SK-N-SH (cell line): ENCODE results near the gene STAG3. TPM values are rescaled to one million over a fixed set of nuclear protein-coding genes. Genes with fewer than 3 reads are reported as not detected.

Experiments
- CTCF ChIA-PET: fragments of 300-600, 350-600 bp; formaldehyde crosslinking; extraction: SDS; loops from one replicate; lab custom pipeline; 2021; lab: Yijun Ruan, JAX
- POLR2A ChIA-PET: fragments of 350-600 bp; sonication (Branson Sonifier 250); formaldehyde crosslinking; extraction: SDS; loops from one replicate; lab custom pipeline; 2020; ENCODE audit warnings: antibody characterized with exemption, inconsistent platforms; lab: Yijun Ruan, JAX
- DNase-seq: peaks from one replicate; pipeline ENCODE4 v3.0.0; 2012
- H2AFZ ChIP-seq: fragments of 200-600 bp; sonication (generic); 2 replicates; pipeline ENCODE4 v1.8.1; 2016; ENCODE audit warnings: antibody characterized with exemption, mild to moderate bottlenecking, low read depth
- H3F3A ChIP-seq: fragments of 200-600 bp; sonication (generic); replicated peaks from 2 replicates; pipeline ENCODE3; 2016; ENCODE audit warnings: antibody characterized with exemption, mild to moderate bottlenecking; ENCODE audit not compliant: insufficient read depth
- H3K27ac ChIP-seq, 2 experiments: fragments of 200-500 bp in 1 of 2; fragments of 200-600 bp in 1 of 2; sonication (Bioruptor generic) in 1 of 2; sonication (generic), shearing (Covaris generic) in 1 of 2; 2 replicates each; pipeline versions ENCODE4 v1.5.1 to v1.6.1; 2014 to 2016; ENCODE audit warnings: low read depth in 2 of 2, inconsistent platforms in 1 of 2, low read length in 1 of 2, mild to moderate bottlenecking in 1 of 2, mixed read lengths in 1 of 2
- H3K27me3 ChIP-seq: fragments of 200-600 bp; sonication (generic), shearing (Covaris generic); 2 replicates; pipeline ENCODE4 v1.6.1; 2016; ENCODE audit warnings: mixed run types; ENCODE audit not compliant: insufficient read depth
- H3K36me3 ChIP-seq, 2 experiments: fragments of 200-500 bp in 1 of 2; fragments of 200-600 bp in 1 of 2; sonication (Bioruptor generic) in 1 of 2; sonication (generic) in 1 of 2; replicated peaks in 1 of 2; 2 replicates each; pipeline versions ENCODE3 to v1.5.1; 2014 to 2016; ENCODE audit warnings: low read length in 1 of 2, mild to moderate bottlenecking in 1 of 2; ENCODE audit not compliant: insufficient read depth in 2 of 2, control insufficient read depth in 1 of 2
- H3K4me1 ChIP-seq, 2 experiments: fragments of 200-500 bp in 1 of 2; fragments of 200-600 bp in 1 of 2; sonication (Bioruptor generic) in 1 of 2; sonication (generic), shearing (Covaris generic) in 1 of 2; 2 replicates each; pipeline versions ENCODE4 v1.5.1 to v1.6.1; 2014 to 2016; ENCODE audit warnings: low read depth in 1 of 2, low read length in 1 of 2, mixed run types in 1 of 2; ENCODE audit not compliant: insufficient read depth in 2 of 2, control insufficient read depth in 1 of 2
- H3K4me2 ChIP-seq: fragments of 200-600 bp; sonication (generic), shearing (Covaris generic); 2 replicates; pipeline ENCODE4 v1.6.1; 2017; ENCODE audit warnings: mixed run types
- H3K4me3 ChIP-seq, 2 experiments: fragments of 200-500 bp in 1 of 2; fragments of 200-600 bp in 1 of 2; sonication (Bioruptor generic) in 1 of 2; sonication (generic), shearing (Covaris generic) in 1 of 2; 2 replicates each; pipeline versions ENCODE4 v1.5.1 to v1.8.1; 2014 to 2016; ENCODE audit warnings: low read depth in 2 of 2, inconsistent platforms in 1 of 2, low read length in 1 of 2, mild to moderate bottlenecking in 1 of 2, mixed read lengths in 1 of 2, moderate library complexity in 1 of 2
- H3K79me2 ChIP-seq: fragments of 200-600 bp; sonication (generic); 2 replicates; pipeline ENCODE4 v1.8.1; 2017; ENCODE audit warnings: mild to moderate bottlenecking; ENCODE audit not compliant: insufficient read depth
- H3K9ac ChIP-seq: fragments of 200-600 bp; sonication (generic); 2 replicates; pipeline ENCODE4 v1.6.1; 2017; ENCODE audit warnings: mixed run types
- H3K9me2 ChIP-seq: fragments of 200-600 bp; sonication (generic); 2 replicates; pipeline ENCODE4 v1.6.1; 2017; ENCODE audit warnings: mixed run types
- H3K9me3 ChIP-seq: fragments of 200-600 bp; sonication (generic); 2 replicates; pipeline ENCODE4 v1.6.1; 2017; ENCODE audit warnings: mixed run types, mild to moderate bottlenecking, moderate library complexity
- H4K20me1 ChIP-seq: fragments of 200-600 bp; sonication (generic); 2 replicates; pipeline ENCODE4 v1.6.1; 2017; ENCODE audit warnings: mild to moderate bottlenecking, mixed run types; ENCODE audit not compliant: insufficient read depth
- CHD2 ChIP-seq: fragments of 150-350 bp; IDR thresholded peaks from 2 replicates; pipeline ENCODE4 v1.6.1; 2018; ENCODE audit warnings: low read length; ENCODE audit not compliant: partially characterized antibody
- ELF1 ChIP-seq: IDR thresholded peaks from 2 replicates; pipeline ENCODE4 v1.4.0; 2012
- EZH2phosphoT487 ChIP-seq: fragments of 200-600 bp; sonication (generic); IDR thresholded peaks from 2 replicates; pipeline ENCODE4 v1.6.1; 2017; ENCODE audit warnings: low read depth, mixed run types, mild to moderate bottlenecking, antibody characterized with exemption, moderate library complexity, borderline replicate concordance
- FOSL2 ChIP-seq: IDR thresholded peaks from 2 replicates; pipeline ENCODE4 v1.4.0; 2012; ENCODE audit warnings: low read depth, mild to moderate bottlenecking, moderate library complexity, borderline replicate concordance
- FOXJ3 ChIP-seq: sonication (generic); formaldehyde crosslinking; IDR thresholded peaks from 2 replicates; pipeline ENCODE4 v1.5.1; 2020; ENCODE audit warnings: mild to moderate bottlenecking, missing genetic modification reagents
- FOXM1 ChIP-seq: IDR thresholded peaks from 2 replicates; pipeline ENCODE4 v1.4.0; 2012; ENCODE audit warnings: low read depth, mild to moderate bottlenecking
- GATA2 ChIP-seq: sonication (generic); formaldehyde crosslinking; IDR thresholded peaks from 2 replicates; pipeline ENCODE4 v1.5.0; 2020; ENCODE audit warnings: mild to moderate bottlenecking, missing genetic modification reagents
- MXI1 ChIP-seq: IDR thresholded peaks from 2 replicates; pipeline ENCODE4 v1.6.1; 2012; ENCODE audit warnings: mild to moderate bottlenecking, low read depth, low read length, improper control_type of control experiment
- NFIC ChIP-seq: IDR thresholded peaks from 2 replicates; pipeline ENCODE4 v1.4.0; 2012; ENCODE audit warnings: borderline replicate concordance
- NRF1 ChIP-seq: IDR thresholded peaks from 2 replicates; pipeline ENCODE4 v1.6.1; 2012; ENCODE audit warnings: low read depth, mild to moderate bottlenecking, low read length
- SIN3A ChIP-seq: IDR thresholded peaks from 2 replicates; pipeline ENCODE4 v1.6.1; 2012; ENCODE audit warnings: low read depth, mild to moderate bottlenecking, low read length, moderate library complexity, borderline replicate concordance
- SMC3 ChIP-seq: IDR thresholded peaks from 2 replicates; pipeline ENCODE4 v1.6.1; 2012; ENCODE audit warnings: low read depth, low read length, improper control_type of control experiment
- TAF1 ChIP-seq: IDR thresholded peaks from 2 replicates; pipeline ENCODE4 v1.6.1; 2012; ENCODE audit warnings: low read depth, mild to moderate bottlenecking, low read length, moderate library complexity, borderline replicate concordance
- TEAD4 ChIP-seq: IDR thresholded peaks from 2 replicates; pipeline ENCODE4 v1.4.0; 2012; ENCODE audit warnings: mild to moderate bottlenecking, borderline replicate concordance; ENCODE audit not compliant: insufficient read depth
- YY1 ChIP-seq: IDR thresholded peaks from 2 replicates; pipeline ENCODE4 v1.4.0; 2012; ENCODE audit warnings: low read depth, mild to moderate bottlenecking
- WGBS: methylation state at CpG from one replicate; pipeline ENCODE4 v1.1.6; 2017; ENCODE audit warnings: low lambda C conversion rate; 5-methylcytosine and 5-hydroxymethylcytosine counted together
- polyA plus RNA-seq, 3 experiments: library from polyadenylated mRNA; depleted of rRNA; stranded (reverse); fragments of >200 nt; gene quantifications; 2 replicates each; pipeline ENCODE4 v1.2.3, GENCODE V29; 2012
- TF ChIP-seq, protein P1 (sequence below): IDR thresholded peaks from 2 replicates; pipeline ENCODE4 v1.4.0; 2012; ENCODE audit warnings: low read depth, borderline replicate concordance
- TF ChIP-seq, protein P2 (sequence below): fragments of 200-600 bp; sonication (generic); IDR thresholded peaks from 2 replicates; pipeline ENCODE4 v1.6.1; 2017; ENCODE audit warnings: antibody characterized with exemption, mild to moderate bottlenecking, moderate library complexity
- TF ChIP-seq, protein P3 (sequence below): IDR thresholded peaks from 2 replicates; pipeline ENCODE4 v1.4.0; 2012; ENCODE audit warnings: low read depth
- TF ChIP-seq, protein P4 (sequence below): IDR thresholded peaks from 2 replicates; pipeline ENCODE4; 2012

The STAG3 gene
- polyA plus RNA-seq, 1 of the 3 experiments (the other 2 are of a cell fraction) = 0.10 TPM

- no peak for DNase-seq
- Histone ChIP-seq H3K4me3 (no peak overlapping the region), H3K9ac (no peak overlapping the region), H3K4me1 (peaks cover 0 to 16% of the 10 kb centered on the region in 2 experiments; a peak in 1 of 4 replicates), H4K20me1 (no peaks in the 10 kb centered on the region), H2AFZ (no peak overlapping the region), H3K27ac (no peak overlapping the region), H3K79me2 (peaks cover 15% of the 10 kb centered on the region), H3K36me3 (peaks cover 6 to 21% of the 10 kb centered on the region in 2 experiments), H3K9me3 (no peaks in the 10 kb centered on the region), H3K27me3 (no peaks in the 10 kb centered on the region), H3K9me2 (no peaks in the 10 kb centered on the region), H3F3A (peaks cover 7% of the 10 kb centered on the region), H3K4me2 (no peak overlapping the region)
- TF ChIP-seq FOXJ3 (CRISPR knock-in tag) (no peak), GATA2 (CRISPR knock-in tag) (no peak), SIN3A (no peak), TEAD4 (no peak), SMC3 (no peak), YY1 (no peak), CHD2 (no peak), FOSL2 (no peak), MXI1 (no peak), TAF1 (no peak), EZH2phosphoT487 (no peak), ELF1 (no peak), NFIC (no peak), FOXM1 (no peak), NRF1 (no peak)
- TF ChIP-seq, protein P1, sequence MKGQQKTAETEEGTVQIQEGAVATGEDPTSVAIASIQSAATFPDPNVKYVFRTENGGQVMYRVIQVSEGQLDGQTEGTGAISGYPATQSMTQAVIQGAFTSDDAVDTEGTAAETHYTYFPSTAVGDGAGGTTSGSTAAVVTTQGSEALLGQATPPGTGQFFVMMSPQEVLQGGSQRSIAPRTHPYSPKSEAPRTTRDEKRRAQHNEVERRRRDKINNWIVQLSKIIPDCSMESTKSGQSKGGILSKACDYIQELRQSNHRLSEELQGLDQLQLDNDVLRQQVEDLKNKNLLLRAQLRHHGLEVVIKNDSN = no peak
- TF ChIP-seq, protein P2, sequence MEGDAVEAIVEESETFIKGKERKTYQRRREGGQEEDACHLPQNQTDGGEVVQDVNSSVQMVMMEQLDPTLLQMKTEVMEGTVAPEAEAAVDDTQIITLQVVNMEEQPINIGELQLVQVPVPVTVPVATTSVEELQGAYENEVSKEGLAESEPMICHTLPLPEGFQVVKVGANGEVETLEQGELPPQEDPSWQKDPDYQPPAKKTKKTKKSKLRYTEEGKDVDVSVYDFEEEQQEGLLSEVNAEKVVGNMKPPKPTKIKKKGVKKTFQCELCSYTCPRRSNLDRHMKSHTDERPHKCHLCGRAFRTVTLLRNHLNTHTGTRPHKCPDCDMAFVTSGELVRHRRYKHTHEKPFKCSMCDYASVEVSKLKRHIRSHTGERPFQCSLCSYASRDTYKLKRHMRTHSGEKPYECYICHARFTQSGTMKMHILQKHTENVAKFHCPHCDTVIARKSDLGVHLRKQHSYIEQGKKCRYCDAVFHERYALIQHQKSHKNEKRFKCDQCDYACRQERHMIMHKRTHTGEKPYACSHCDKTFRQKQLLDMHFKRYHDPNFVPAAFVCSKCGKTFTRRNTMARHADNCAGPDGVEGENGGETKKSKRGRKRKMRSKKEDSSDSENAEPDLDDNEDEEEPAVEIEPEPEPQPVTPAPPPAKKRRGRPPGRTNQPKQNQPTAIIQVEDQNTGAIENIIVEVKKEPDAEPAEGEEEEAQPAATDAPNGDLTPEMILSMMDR = no peak
- TF ChIP-seq, protein P3, sequence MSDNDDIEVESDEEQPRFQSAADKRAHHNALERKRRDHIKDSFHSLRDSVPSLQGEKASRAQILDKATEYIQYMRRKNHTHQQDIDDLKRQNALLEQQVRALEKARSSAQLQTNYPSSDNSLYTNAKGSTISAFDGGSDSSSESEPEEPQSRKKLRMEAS = no peak
- TF ChIP-seq, protein P4, sequence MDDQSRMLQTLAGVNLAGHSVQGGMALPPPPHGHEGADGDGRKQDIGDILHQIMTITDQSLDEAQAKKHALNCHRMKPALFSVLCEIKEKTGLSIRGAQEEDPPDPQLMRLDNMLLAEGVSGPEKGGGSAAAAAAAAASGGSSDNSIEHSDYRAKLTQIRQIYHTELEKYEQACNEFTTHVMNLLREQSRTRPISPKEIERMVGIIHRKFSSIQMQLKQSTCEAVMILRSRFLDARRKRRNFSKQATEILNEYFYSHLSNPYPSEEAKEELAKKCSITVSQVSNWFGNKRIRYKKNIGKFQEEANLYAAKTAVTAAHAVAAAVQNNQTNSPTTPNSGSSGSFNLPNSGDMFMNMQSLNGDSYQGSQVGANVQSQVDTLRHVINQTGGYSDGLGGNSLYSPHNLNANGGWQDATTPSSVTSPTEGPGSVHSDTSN = no peak
- 91% methylated on average over 5 of the region's 5 CpGs for WGBS
- CTCF ChIA-PET = interaction anchor here (1.0 to 7.7 kb wide), 2 partner anchors 42 to 168 kb away, joined by 3 to 54 read pairs; no protein-coding TSS in a partner anchor
- POLR2A ChIA-PET = no interaction called here
Measured at GRCh38 chr7:100174582-100174981, 3.1 kb upstream of the STAG3 start.
